DOHH2 (cell line): Measurements from ENCODE around the gene GDAP2.

Experiments
- H3F3A ChIP-seq: fragments of 200-600 bp; sonication (generic), shearing (Covaris generic); 2 replicates; pipeline ENCODE4 v1.6.0; 2016; ENCODE audit warnings: antibody characterized with exemption, mild to moderate bottlenecking; ENCODE audit not compliant: control insufficient read depth, insufficient read depth
- H3K27ac ChIP-seq: fragments of 200-600 bp; sonication (generic); 2 replicates; pipeline ENCODE4 v1.5.1; 2014; ENCODE audit warnings: low read depth, mild to moderate bottlenecking, low read length, moderate library complexity
- H3K27me3 ChIP-seq: fragments of 200-600 bp; sonication (generic); 2 replicates; pipeline ENCODE4 v1.6.1; 2014; ENCODE audit warnings: mild to moderate bottlenecking, low read length, mixed read lengths; ENCODE audit not compliant: control insufficient read depth
- H3K36me3 ChIP-seq: fragments of 200-600 bp; sonication (generic); 2 replicates; pipeline ENCODE4 v1.6.1; 2014; ENCODE audit warnings: mild to moderate bottlenecking, low read length, moderate library complexity, mixed read lengths; ENCODE audit not compliant: control insufficient read depth
- H3K4me1 ChIP-seq: fragments of 200-600 bp; sonication (generic); 2 replicates; pipeline ENCODE4 v1.6.1; 2014; ENCODE audit warnings: mild to moderate bottlenecking, low read length, mixed read lengths; ENCODE audit not compliant: control insufficient read depth
- H3K4me2 ChIP-seq: fragments of 200-600 bp; sonication (generic); 2 replicates; pipeline ENCODE4 v1.6.0; 2014; ENCODE audit warnings: mild to moderate bottlenecking, low read length, moderate library complexity
- H3K4me3 ChIP-seq: fragments of 200-600 bp; sonication (generic); 2 replicates; pipeline ENCODE4 v1.5.1; 2014; ENCODE audit warnings: mild to moderate bottlenecking, low read length, mixed read lengths
- H3K79me2 ChIP-seq: fragments of 200-600 bp; sonication (generic); 2 replicates; pipeline ENCODE4 v1.6.1; 2014; ENCODE audit warnings: mild to moderate bottlenecking, low read length, mixed read lengths; ENCODE audit not compliant: control insufficient read depth
- H3K9me2 ChIP-seq: fragments of 200-600 bp; sonication (generic); replicated peaks from 2 replicates; pipeline ENCODE4 v1.6.1; 2014; ENCODE audit warnings: mild to moderate bottlenecking, low read length, mixed read lengths; ENCODE audit not compliant: control insufficient read depth
- H3K9me3 ChIP-seq: fragments of 200-600 bp; sonication (generic); 2 replicates; pipeline ENCODE4 v1.6.1; 2014; ENCODE audit warnings: antibody characterized with exemption, low read length, mixed read lengths; ENCODE audit not compliant: control insufficient read depth, insufficient read depth
- H4K20me1 ChIP-seq: fragments of 200-600 bp; sonication (generic); 2 replicates; pipeline ENCODE4 v1.6.0; 2014; ENCODE audit warnings: low read depth, mild to moderate bottlenecking, antibody characterized with exemption, low read length, moderate library complexity; ENCODE audit not compliant: control insufficient read depth, insufficient read depth
- CTCF ChIP-seq: fragments of 200-600 bp; sonication (generic); IDR thresholded peaks from one replicate; pipeline ENCODE4 v1.5.1; 2014; ENCODE audit warnings: antibody characterized with exemption, mild to moderate bottlenecking, low read depth, low read length; ENCODE audit not compliant: poor library complexity, severe bottlenecking
- EZH2phosphoT487 ChIP-seq: fragments of 200-600 bp; sonication (generic); IDR thresholded peaks from 2 replicates; pipeline ENCODE4 v1.6.1; 2017; ENCODE audit warnings: borderline replicate concordance, mild to moderate bottlenecking, antibody characterized with exemption, low read length, moderate library complexity, mixed read lengths

The GDAP2 gene

GRCh38 chr1:117921991-117922390 lies 7.4 kb downstream of the GDAP2 start:
- Histone ChIP-seq H4K20me1 (no peaks in the 10 kb centered on the region), H3K36me3 (peaks cover 7% of the 10 kb centered on the region), H3K79me2 (peaks cover 24% of the 10 kb centered on the region), H3K4me3 (no peak overlapping the region), H3K9me3 (no peaks in the 10 kb centered on the region), H3F3A (no peaks in the 10 kb centered on the region), H3K9me2 (no peaks in the 10 kb centered on the region), H3K4me2 (no peak overlapping the region), H3K27me3 (no peaks in the 10 kb centered on the region), H3K4me1 (no peaks in the 10 kb centered on the region), H3K27ac (no peak overlapping the region)
- TF ChIP-seq EZH2phosphoT487 (no peak), CTCF (no peak)

GRCh38 chr1:117919376-117919775 lies 10.0 kb downstream of the GDAP2 start:
- no peak overlapping the region for H3K4me2 ChIP-seq
- no peak for TF ChIP-seq EZH2phosphoT487
- no peak overlapping the region for H3K27ac ChIP-seq
- H4K20me1 ChIP-seq: no peaks in the 10 kb centered on the region
- no peaks in the 10 kb centered on the region for H3K9me3 ChIP-seq
- H3K79me2 ChIP-seq: peaks cover 6% of the 10 kb centered on the region
- peaks cover 20% of the 10 kb centered on the region for H3K36me3 ChIP-seq
- no peaks in the 10 kb centered on the region for H3K4me1 ChIP-seq
- H3F3A ChIP-seq: no peaks in the 10 kb centered on the region
- no peaks in the 10 kb centered on the region for H3K27me3 ChIP-seq
- no peaks in the 10 kb centered on the region for H3K9me2 ChIP-seq
- no peak overlapping the region for H3K4me3 ChIP-seq

- Histone ChIP-seq H3K9me3 (no peaks in the 10 kb centered on the region), H3K4me2 (no peak overlapping the region), H3K27me3 (no peaks in the 10 kb centered on the region), H3F3A (no peaks in the 10 kb centered on the region), H3K36me3 (peaks cover 28% of the 10 kb centered on the region), H3K27ac (no peak overlapping the region), H3K9me2 (no peaks in the 10 kb centered on the region), H3K4me3 (no peak overlapping the region), H3K79me2 (no peaks in the 10 kb centered on the region), H4K20me1 (no peaks in the 10 kb centered on the region), H3K4me1 (no peaks in the 10 kb centered on the region)
- no peak for TF ChIP-seq EZH2phosphoT487
- TF ChIP-seq CTCF: no peak
Observed at GRCh38 chr1:117911051-117911450, 18.4 kb downstream of the GDAP2 start.

GRCh38 chr1:117905019-117905418 lies 24.4 kb downstream of the GDAP2 start:
- no peaks in the 10 kb centered on the region for H3K9me2 ChIP-seq
- no peaks in the 10 kb centered on the region for H3K9me3 ChIP-seq
- H3K79me2 ChIP-seq: no peaks in the 10 kb centered on the region

More at GRCh38 chr1:117905019-117905418, 24.4 kb downstream of the GDAP2 start:
- H3K4me3 ChIP-seq: no peak overlapping the region
- no peaks in the 10 kb centered on the region for H4K20me1 ChIP-seq
- peaks cover 10% of the 10 kb centered on the region for H3K36me3 ChIP-seq
- H3K4me1 ChIP-seq: no peaks in the 10 kb centered on the region
- H3F3A ChIP-seq: no peaks in the 10 kb centered on the region
- no peak overlapping the region for H3K4me2 ChIP-seq
- no peaks in the 10 kb centered on the region for H3K27me3 ChIP-seq
- no peak overlapping the region for H3K27ac ChIP-seq
- TF ChIP-seq CTCF (no peak), EZH2phosphoT487 (no peak)
